MM.1S (cell line): ENCODE data around the gene ZNF45.
A peak's percentile ranks its signal among the peaks of the same experiment; 100 is the strongest.

Source experiments
- DNase-seq: peaks from one replicate; pipeline ENCODE4 v3.0.0-alpha.2; 2015
- H2AFZ ChIP-seq: fragments of 300-600 bp; sonication (generic); 2 replicates; pipeline ENCODE4 v1.6.0; 2016; ENCODE audit warnings: antibody characterized with exemption, low read length
- H3F3A ChIP-seq: fragments of 300-600 bp; sonication (generic); 2 replicates; pipeline ENCODE4 v1.6.1; 2016; ENCODE audit warnings: mild to moderate bottlenecking, antibody characterized with exemption, low read length, moderate library complexity, mixed read lengths; ENCODE audit not compliant: insufficient read depth
- H3K27ac ChIP-seq: fragments of 300-600 bp; sonication (generic); 2 replicates; pipeline ENCODE4 v1.5.1; 2016; ENCODE audit warnings: mild to moderate bottlenecking, low read length
- H3K27me3 ChIP-seq: fragments of 300-600 bp; sonication (generic); replicated peaks from 2 replicates; pipeline ENCODE4 v1.6.0; 2016; ENCODE audit warnings: low read length; ENCODE audit not compliant: insufficient read depth
- H3K36me3 ChIP-seq: fragments of 300-600 bp; sonication (generic); replicated peaks from 2 replicates; pipeline ENCODE4 v1.6.1; 2016; ENCODE audit warnings: mild to moderate bottlenecking, low read length, mixed read lengths; ENCODE audit not compliant: insufficient read depth
- H3K4me1 ChIP-seq: fragments of 300-600 bp; sonication (generic); 2 replicates; pipeline ENCODE4 v1.6.1; 2016; ENCODE audit warnings: low read length, mixed read lengths
- H3K4me2 ChIP-seq: fragments of 300-600 bp; sonication (generic); 2 replicates; pipeline ENCODE4 v1.6.0; 2016; ENCODE audit warnings: low read depth, low read length
- H3K4me3 ChIP-seq: fragments of 300-600 bp; sonication (generic); 2 replicates; pipeline ENCODE4 v1.5.1; 2016; ENCODE audit warnings: low read length, mixed read lengths
- H3K79me2 ChIP-seq: fragments of 300-600 bp; sonication (generic); 2 replicates; pipeline ENCODE4 v1.6.1; 2016; ENCODE audit warnings: mixed run types, low read length, mixed read lengths
- H3K9ac ChIP-seq: fragments of 300-600 bp; sonication (generic); 2 replicates; pipeline ENCODE4 v1.6.1; 2016; ENCODE audit warnings: low read length, mixed read lengths
- H3K9me2 ChIP-seq: fragments of 300-600 bp; sonication (generic); replicated peaks from 2 replicates; pipeline ENCODE4 v1.6.1; 2016; ENCODE audit warnings: mild to moderate bottlenecking, low read length, mixed read lengths; ENCODE audit not compliant: insufficient read depth
- H3K9me3 ChIP-seq: fragments of 300-600 bp; sonication (generic); replicated peaks from 2 replicates; pipeline ENCODE4 v1.6.1; 2016; ENCODE audit warnings: mild to moderate bottlenecking, low read length, mixed read lengths; ENCODE audit not compliant: insufficient read depth
- H4K20me1 ChIP-seq: fragments of 300-600 bp; sonication (generic); 2 replicates; pipeline ENCODE4 v1.6.1; 2016; ENCODE audit warnings: mild to moderate bottlenecking, low read length, moderate library complexity, mixed read lengths; ENCODE audit not compliant: insufficient read depth
- EZH2 ChIP-seq: fragments of 300-600 bp; sonication (generic); optimal IDR thresholded peaks from 2 replicates; pipeline ENCODE3; 2017; ENCODE audit warnings: low read depth, mild to moderate bottlenecking, antibody characterized with exemption, low read length, mixed read lengths
- EZH2phosphoT487 ChIP-seq: fragments of 300-600 bp; sonication (generic); IDR thresholded peaks from 2 replicates; pipeline ENCODE4 v1.6.1; 2018; ENCODE audit warnings: antibody characterized with exemption, low read length
- TF ChIP-seq, protein P1 (sequence below): fragments of 300-600 bp; sonication (generic); IDR thresholded peaks from 2 replicates; pipeline ENCODE4 v1.5.1; 2016; ENCODE audit warnings: antibody characterized with exemption, low read length, mixed read lengths

Gene ZNF45

DNA sequence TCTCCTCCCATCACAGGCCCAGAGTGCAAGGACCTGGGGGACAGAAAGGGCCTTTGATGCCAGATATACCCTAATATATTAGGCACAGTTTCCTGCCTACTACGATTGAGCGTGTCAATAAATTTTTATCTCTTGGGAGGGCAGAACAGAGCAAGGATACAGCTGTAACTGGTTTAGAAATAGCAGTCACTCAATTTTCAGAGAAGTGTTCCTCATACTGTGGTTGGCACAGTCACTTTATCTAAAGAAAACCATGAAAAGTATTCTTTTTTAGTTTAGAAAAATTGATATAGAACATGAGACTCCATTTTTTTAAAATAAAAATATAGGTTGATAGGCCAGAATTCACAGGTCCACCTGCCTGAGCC, 48.4 kb upstream of the ZNF45 start:
- H3F3A ChIP-seq, result no peaks in the 10 kb centered on the region
- TF ChIP-seq EZH2 (no peak), EZH2phosphoT487 (no peak)
- TF ChIP-seq, protein P1, sequence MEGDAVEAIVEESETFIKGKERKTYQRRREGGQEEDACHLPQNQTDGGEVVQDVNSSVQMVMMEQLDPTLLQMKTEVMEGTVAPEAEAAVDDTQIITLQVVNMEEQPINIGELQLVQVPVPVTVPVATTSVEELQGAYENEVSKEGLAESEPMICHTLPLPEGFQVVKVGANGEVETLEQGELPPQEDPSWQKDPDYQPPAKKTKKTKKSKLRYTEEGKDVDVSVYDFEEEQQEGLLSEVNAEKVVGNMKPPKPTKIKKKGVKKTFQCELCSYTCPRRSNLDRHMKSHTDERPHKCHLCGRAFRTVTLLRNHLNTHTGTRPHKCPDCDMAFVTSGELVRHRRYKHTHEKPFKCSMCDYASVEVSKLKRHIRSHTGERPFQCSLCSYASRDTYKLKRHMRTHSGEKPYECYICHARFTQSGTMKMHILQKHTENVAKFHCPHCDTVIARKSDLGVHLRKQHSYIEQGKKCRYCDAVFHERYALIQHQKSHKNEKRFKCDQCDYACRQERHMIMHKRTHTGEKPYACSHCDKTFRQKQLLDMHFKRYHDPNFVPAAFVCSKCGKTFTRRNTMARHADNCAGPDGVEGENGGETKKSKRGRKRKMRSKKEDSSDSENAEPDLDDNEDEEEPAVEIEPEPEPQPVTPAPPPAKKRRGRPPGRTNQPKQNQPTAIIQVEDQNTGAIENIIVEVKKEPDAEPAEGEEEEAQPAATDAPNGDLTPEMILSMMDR, result no peak

DNA sequence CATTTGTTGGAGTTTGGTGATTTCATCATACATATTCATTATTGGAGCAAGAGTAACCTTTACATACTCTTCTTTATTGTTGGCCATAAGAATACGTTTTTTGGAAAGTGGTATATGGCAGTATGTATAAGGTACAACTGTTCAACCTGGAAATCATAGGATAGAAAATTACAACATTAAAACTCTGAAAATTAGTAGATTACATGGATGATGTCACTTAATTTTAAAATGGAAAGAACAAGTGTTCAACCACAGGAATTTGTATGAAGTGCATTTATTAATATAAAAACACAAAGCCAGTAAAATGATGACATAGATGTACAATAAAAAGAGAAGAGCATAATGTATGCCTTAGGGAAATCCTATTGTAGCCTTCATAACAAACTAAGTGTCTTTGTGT, 41.6 kb upstream of the ZNF45 start:
- Histone ChIP-seq H4K20me1 (no peaks in the 10 kb centered on the region), H3K9me2 (no peaks in the 10 kb centered on the region), H3K27me3 (no peaks in the 10 kb centered on the region), H3K27ac (no peak overlapping the region), H3K79me2 (no peaks in the 10 kb centered on the region), H3K4me1 (no peaks in the 10 kb centered on the region), H3K4me2 (no peak overlapping the region), H3F3A (no peaks in the 10 kb centered on the region), H3K9me3 (no peaks in the 10 kb centered on the region), H2AFZ (no peak overlapping the region), H3K36me3 (no peaks in the 10 kb centered on the region), H3K4me3 (no peak overlapping the region), H3K9ac (no peak overlapping the region)
- TF ChIP-seq EZH2 (no peak), EZH2phosphoT487 (no peak)
- TF ChIP-seq, protein P1, result no peak
- no peak for DNase-seq

More for the DNA sequence above, 48.4 kb upstream of the ZNF45 start:
- H3K9me2 ChIP-seq, result no peaks in the 10 kb centered on the region
- H3K27ac ChIP-seq, result no peak overlapping the region
- no peak overlapping the region; the same call in 1 of the 2 replicates for H3K9ac ChIP-seq
- DNase-seq, result no peak
- peak overlapping the region; percentile 73 for H3K4me3 ChIP-seq
- no peaks in the 10 kb centered on the region for H3K27me3 ChIP-seq
- H3K4me2 ChIP-seq, result peak overlapping the region; percentile 54; the same call in 1 of the 2 replicates
- H3K9me3 ChIP-seq, result no peaks in the 10 kb centered on the region
- no peaks in the 10 kb centered on the region for H4K20me1 ChIP-seq
- no peaks in the 10 kb centered on the region for H3K36me3 ChIP-seq
- no peaks in the 10 kb centered on the region for H3K79me2 ChIP-seq
- H2AFZ ChIP-seq, result peak overlapping the region; percentile 86
- no peaks in the 10 kb centered on the region for H3K4me1 ChIP-seq

DNA sequence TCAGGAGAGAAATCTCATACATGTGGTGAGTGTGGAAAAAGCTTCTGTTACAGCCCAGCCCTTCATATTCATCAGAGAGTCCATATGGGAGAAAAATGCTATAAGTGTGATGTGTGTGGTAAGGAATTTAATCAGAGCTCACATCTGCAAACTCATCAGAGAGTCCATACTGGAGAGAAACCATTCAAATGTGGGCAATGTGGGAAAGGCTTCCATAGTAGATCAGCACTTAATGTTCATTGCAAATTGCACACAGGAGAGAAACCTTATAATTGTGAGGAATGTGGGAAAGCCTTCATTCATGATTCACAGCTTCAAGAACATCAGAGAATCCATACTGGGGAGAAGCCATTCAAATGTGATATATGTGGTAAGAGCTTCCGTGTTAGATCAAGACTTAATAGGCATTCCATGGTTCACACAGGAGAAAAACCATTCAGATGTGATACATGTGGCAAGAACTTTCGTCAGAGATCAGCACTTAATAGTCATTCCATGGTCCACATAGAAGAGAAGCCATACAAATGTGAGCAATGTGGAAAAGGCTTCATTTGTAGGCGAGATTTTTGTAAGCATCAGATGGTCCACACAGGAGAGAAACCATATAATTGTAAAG, 31.1 kb upstream of the ZNF45 start:
- TF ChIP-seq, protein P1, result no peak
- no peak for TF ChIP-seq EZH2
- no peak for TF ChIP-seq EZH2phosphoT487
- Histone ChIP-seq H3K27ac (no peak overlapping the region), H3K79me2 (no peaks in the 10 kb centered on the region), H3K9me3 (no peaks in the 10 kb centered on the region), H3K4me1 (no peaks in the 10 kb centered on the region), H3K36me3 (no peaks in the 10 kb centered on the region), H4K20me1 (no peaks in the 10 kb centered on the region), H3F3A (no peaks in the 10 kb centered on the region), H3K4me3 (no peak overlapping the region), H3K27me3 (no peaks in the 10 kb centered on the region), H2AFZ (no peak overlapping the region), H3K4me2 (no peak overlapping the region), H3K9me2 (no peaks in the 10 kb centered on the region), H3K9ac (no peak overlapping the region)
- DNase-seq, result no peak
